GM12873 (cell line): ENCODE data around the gene GARNL3.

ENCODE experiments used
- CTCF ChIP-seq: IDR thresholded peaks from 2 replicates; pipeline ENCODE4 v1.5.1; 2012; ENCODE audit warnings: low read depth, mild to moderate bottlenecking, moderate library complexity, low read length, control low read depth; ENCODE audit not compliant: insufficient read depth; ENCODE audit errors: missing control alignments

The GARNL3 gene

GRCh38 chr9:127399736-127400269 lies 135.2 kb downstream of the GARNL3 start:
- no peak for TF ChIP-seq CTCF

DNA sequence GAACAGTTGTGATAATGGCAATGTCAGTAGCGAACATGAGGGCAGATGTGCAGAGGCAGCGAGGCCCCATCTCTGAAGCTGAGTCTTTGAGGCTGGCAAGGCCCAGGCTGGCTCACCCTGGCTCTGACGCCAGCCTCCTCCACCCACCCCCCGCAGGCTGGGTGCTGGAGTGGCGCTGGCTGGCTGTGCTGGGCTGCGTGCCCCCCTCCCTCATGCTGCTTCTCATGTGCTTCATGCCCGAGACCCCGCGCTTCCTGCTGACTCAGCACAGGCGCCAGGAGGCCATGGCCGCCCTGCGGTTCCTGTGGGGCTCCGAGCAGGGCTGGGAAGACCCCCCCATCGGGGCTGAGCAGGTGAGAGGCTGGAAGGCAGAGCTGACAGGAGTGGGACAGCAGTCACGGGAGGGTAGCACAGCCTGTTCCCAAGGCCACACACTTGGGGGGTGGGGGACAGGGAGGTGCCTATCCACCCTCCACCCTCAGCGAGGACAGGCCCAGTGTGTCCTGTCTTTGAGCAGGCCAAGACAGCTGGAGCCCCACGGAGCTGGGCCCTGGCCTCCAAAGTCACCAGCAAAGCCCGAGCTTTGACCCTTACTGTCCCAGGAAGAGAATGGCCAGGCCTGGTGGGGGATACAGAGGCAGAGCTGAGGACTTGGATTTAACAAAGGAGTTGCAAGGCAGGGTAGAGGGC lies 138.0 kb downstream of the GARNL3 start:
- TF ChIP-seq CTCF = no peak

GRCh38 chr9:127403507-127404192 lies 139.1 kb downstream of the GARNL3 start:
- TF ChIP-seq CTCF = no peak

GRCh38 chr9:127404631-127405030 lies 140.1 kb downstream of the GARNL3 start:
- no peak for TF ChIP-seq CTCF

DNA sequence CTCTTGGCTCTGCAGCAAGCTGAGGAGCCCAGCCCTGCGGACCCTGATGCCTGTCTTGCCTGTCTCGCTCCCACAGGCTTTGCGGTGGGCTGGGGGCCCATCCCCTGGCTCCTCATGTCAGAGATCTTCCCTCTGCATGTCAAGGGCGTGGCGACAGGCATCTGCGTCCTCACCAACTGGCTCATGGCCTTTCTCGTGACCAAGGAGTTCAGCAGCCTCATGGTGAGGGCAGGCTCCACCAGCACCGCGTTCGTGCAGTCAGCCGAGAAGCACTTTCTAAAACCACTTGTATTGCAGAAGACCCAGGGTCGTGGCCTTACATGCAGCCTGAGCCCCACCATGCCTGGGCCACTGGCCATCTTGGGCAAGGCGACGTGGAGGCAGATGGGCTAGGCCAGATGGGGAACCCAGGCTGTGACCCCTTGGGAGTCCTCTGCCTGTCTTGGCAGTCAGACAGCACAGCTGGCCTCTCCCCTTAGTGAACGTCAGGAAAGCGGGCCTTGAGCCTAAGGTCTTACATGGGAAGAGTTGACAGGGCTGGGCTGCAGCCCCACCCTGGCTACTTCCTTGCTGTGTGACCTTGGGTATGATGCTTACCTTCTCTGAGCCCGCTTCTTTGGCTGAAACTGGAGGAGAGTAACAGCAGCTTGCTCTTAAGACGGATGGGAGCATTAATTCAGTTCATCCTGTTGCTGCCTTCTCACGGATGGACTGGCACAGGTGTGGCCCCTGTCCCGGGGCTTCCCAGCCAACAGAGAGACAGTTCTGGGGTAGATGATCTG lies 141.0 kb downstream of the GARNL3 start:
- TF ChIP-seq CTCF = no peak

DNA sequence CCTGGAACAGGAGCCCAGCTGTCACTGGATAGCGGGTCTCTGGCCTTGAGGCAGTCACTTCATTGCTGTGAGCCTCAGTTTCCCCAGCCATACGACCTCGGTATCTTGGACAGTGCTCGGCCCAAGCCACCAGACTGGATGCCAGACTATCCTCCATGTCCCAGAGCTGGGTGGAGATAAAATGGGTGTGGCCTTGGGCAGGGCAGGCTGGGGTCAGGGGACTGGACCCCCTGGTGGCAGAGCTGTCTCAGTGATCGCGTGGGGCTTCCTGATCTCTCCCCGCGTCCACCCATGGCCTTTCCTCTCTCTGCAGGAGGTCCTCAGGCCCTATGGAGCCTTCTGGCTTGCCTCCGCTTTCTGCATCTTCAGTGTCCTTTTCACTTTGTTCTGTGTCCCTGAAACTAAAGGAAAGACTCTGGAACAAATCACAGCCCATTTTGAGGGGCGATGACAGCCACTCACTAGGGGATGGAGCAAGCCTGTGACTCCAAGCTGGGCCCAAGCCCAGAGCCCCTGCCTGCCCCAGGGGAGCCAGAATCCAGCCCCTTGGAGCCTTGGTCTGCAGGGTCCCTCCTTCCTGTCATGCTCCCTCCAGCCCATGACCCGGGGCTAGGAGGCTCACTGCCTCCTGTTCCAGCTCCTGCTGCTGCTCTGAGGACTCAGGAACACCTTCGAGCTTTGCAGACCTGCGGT lies 142.4 kb downstream of the GARNL3 start:
- no peak for TF ChIP-seq CTCF
